H1 (cell line): ENCODE data around the gene ARMC9. TPM values are rescaled to one million over a fixed set of nuclear protein-coding genes. Genes with fewer than 3 reads are reported as not detected.

Source experiments
- CTCF ChIA-PET: fragments of 300-600 bp; sonication (Branson Sonifier 250); formaldehyde crosslinking; loops from one replicate; lab custom pipeline; 2021; ENCODE audit not compliant: partially characterized antibody; lab: Charles Lee
- POLR2A ChIA-PET: fragments of 300-600 bp; sonication (Branson Sonifier 250); formaldehyde crosslinking; loops from one replicate; lab custom pipeline; 2021; ENCODE audit warnings: inconsistent platforms; ENCODE audit not compliant: partially characterized antibody; lab: Charles Lee
- DNase-seq, 2 experiments: peaks; one replicate each; pipeline versions ENCODE4 v3.0.0 to v3.0.0-alpha.2; 2010 to 2022; ENCODE audit warnings: low spot score in 2 of 2, low read depth in 1 of 2, mixed read lengths in 1 of 2
- FAIRE-seq: peaks from 2 replicates; lab custom pipeline; 2011; peaks lifted over from hg19 to GRCh38; lab: Jason Lieb, UNC
- H2AFZ ChIP-seq: 2 replicates; pipeline ENCODE4 v1.8.1; 2012; ENCODE audit warnings: low read length, inconsistent platforms
- H2AK5ac ChIP-seq: 2 replicates; pipeline ENCODE4 v1.6.1; 2013; ENCODE audit warnings: low read depth, low read length
- H2BK120ac ChIP-seq: replicated peaks from 2 replicates; pipeline ENCODE3; 2013; ENCODE audit warnings: low read depth, low read length, inconsistent platforms
- H2BK12ac ChIP-seq: 2 replicates; pipeline ENCODE4 v1.6.1; 2013; ENCODE audit warnings: low read depth, low read length
- H2BK15ac ChIP-seq: 2 replicates; pipeline ENCODE4 v1.6.1; 2013; ENCODE audit warnings: low read length
- H2BK20ac ChIP-seq: 2 replicates; pipeline ENCODE4 v1.6.1; 2013; ENCODE audit warnings: low read length
- H2BK5ac ChIP-seq: 2 replicates; pipeline ENCODE4 v1.6.1; 2013; ENCODE audit warnings: low read depth, low read length
- H3K14ac ChIP-seq: 2 replicates; pipeline ENCODE4 v1.6.1; 2013; ENCODE audit warnings: inconsistent platforms; ENCODE audit not compliant: insufficient read length
- H3K18ac ChIP-seq: 2 replicates; pipeline ENCODE4 v1.6.1; 2013; ENCODE audit warnings: low read length; ENCODE audit errors: extremely low read depth
- H3K23ac ChIP-seq: 2 replicates; pipeline ENCODE4 v1.6.1; 2013; ENCODE audit warnings: inconsistent platforms; ENCODE audit not compliant: insufficient read length
- H3K23me2 ChIP-seq: 2 replicates; pipeline ENCODE4 v1.6.1; 2013; ENCODE audit warnings: low read depth, low read length
- H3K27ac ChIP-seq: 2 replicates; pipeline ENCODE4 v1.6.1; 2011; ENCODE audit warnings: low read depth, low read length, inconsistent platforms
- H3K27me3 ChIP-seq, 4 experiments: replicated peaks in 1 of 4; 1 replicate in 1 of 4; 2 replicates in 3 of 4; pipeline versions ENCODE4 v1.6.1 to v1.8.1; 2011 to 2013; ENCODE audit warnings: low read length in 3 of 4, mild to moderate bottlenecking in 3 of 4, inconsistent platforms in 2 of 4, mixed read lengths in 2 of 4, moderate library complexity in 1 of 4; ENCODE audit not compliant: control insufficient read depth in 3 of 4, insufficient read depth in 3 of 4; ENCODE audit errors: extremely low read depth in 1 of 4
- H3K36me3 ChIP-seq, 4 experiments: 2 replicates each; pipeline versions ENCODE4 v1.6.1 to v1.8.1; 2011 to 2013; ENCODE audit warnings: mild to moderate bottlenecking in 4 of 4, low read length in 3 of 4, moderate library complexity in 2 of 4, control low read depth in 1 of 4, inconsistent platforms in 1 of 4; ENCODE audit not compliant: insufficient read depth in 4 of 4, control insufficient read depth in 2 of 4
- H3K4ac ChIP-seq: replicated peaks from 2 replicates; pipeline ENCODE3; 2013; ENCODE audit warnings: low read length, low read depth, mixed read lengths, inconsistent platforms; ENCODE audit not compliant: insufficient read length
- H3K4me1 ChIP-seq, 4 experiments: replicated peaks in 1 of 4; 1 replicate in 1 of 4; 2 replicates in 3 of 4; pipeline versions ENCODE4 v1.6.1 to v1.8.1; 2011 to 2013; ENCODE audit warnings: low read length in 3 of 4, inconsistent platforms in 2 of 4, mixed read lengths in 1 of 4; ENCODE audit not compliant: insufficient read depth in 4 of 4, control insufficient read depth in 3 of 4
- H3K4me2 ChIP-seq, 2 experiments: 2 replicates each; pipeline versions ENCODE4 v1.6.1 to v1.8.1; 2011 to 2013; ENCODE audit warnings: low read depth in 2 of 2, low read length in 2 of 2, control low read depth in 1 of 2, inconsistent platforms in 1 of 2, mild to moderate bottlenecking in 1 of 2; ENCODE audit not compliant: insufficient read depth in 1 of 2
- H3K4me3 ChIP-seq, 4 experiments: fragments of 200-600, 300-600 bp in 1 of 4; sonication (generic), shearing (Covaris generic), sonication (Bioruptor Twin) in 1 of 4; 2 replicates each; pipeline versions ENCODE4 v1.5.1 to v1.8.1; 2011 to 2016; ENCODE audit warnings: low read length in 4 of 4, low read depth in 3 of 4, control low read depth in 2 of 4, inconsistent platforms in 2 of 4, mild to moderate bottlenecking in 2 of 4, mixed read lengths in 1 of 4, moderate library complexity in 1 of 4; ENCODE audit not compliant: insufficient read depth in 2 of 4; ENCODE audit errors: extremely low read depth in 1 of 4
- H3K56ac ChIP-seq: replicated peaks from 2 replicates; pipeline ENCODE3; 2013; ENCODE audit warnings: low read depth, mild to moderate bottlenecking, mixed read lengths, low read length, inconsistent platforms; ENCODE audit not compliant: insufficient read length
- H3K79me1 ChIP-seq: 2 replicates; pipeline ENCODE4 v1.6.1; 2013; ENCODE audit warnings: low read depth, low read length, control low read depth
- H3K79me2 ChIP-seq, 2 experiments: 2 replicates each; pipeline versions ENCODE4 v1.6.1 to v1.8.1; 2012 to 2013; ENCODE audit warnings: low read length in 2 of 2, mild to moderate bottlenecking in 2 of 2, inconsistent platforms in 1 of 2; ENCODE audit not compliant: insufficient read depth in 2 of 2, control insufficient read depth in 1 of 2
- H3K9ac ChIP-seq, 4 experiments: replicated peaks in 1 of 4; 1 replicate in 1 of 4; 2 replicates in 3 of 4; pipeline versions ENCODE4 v1.6.1 to v1.8.1; 2011 to 2013; ENCODE audit warnings: low read depth in 3 of 4, low read length in 3 of 4, control low read depth in 2 of 4, mild to moderate bottlenecking in 2 of 4, moderate library complexity in 2 of 4, inconsistent platforms in 1 of 4; ENCODE audit errors: extremely low read depth in 1 of 4
- H3K9me3 ChIP-seq, 2 experiments: 2 replicates each; pipeline versions ENCODE4 v1.6.1 to v1.8.1; 2012 to 2013; ENCODE audit warnings: mild to moderate bottlenecking in 2 of 2, moderate library complexity in 2 of 2, control low read depth in 1 of 2, inconsistent platforms in 1 of 2, low read depth in 1 of 2, low read length in 1 of 2, mixed read lengths in 1 of 2; ENCODE audit not compliant: insufficient read depth in 2 of 2
- H4K20me1 ChIP-seq, 2 experiments: replicated peaks in 1 of 2; 2 replicates each; pipeline versions ENCODE3 to v1.8.1; 2011 to 2013; ENCODE audit warnings: inconsistent platforms in 2 of 2, low read length in 2 of 2, mild to moderate bottlenecking in 1 of 2; ENCODE audit not compliant: insufficient read depth in 2 of 2, control insufficient read depth in 1 of 2
- H4K5ac ChIP-seq: 2 replicates; pipeline ENCODE4 v1.6.1; 2013; ENCODE audit warnings: low read length, low read depth, mixed read lengths, inconsistent platforms; ENCODE audit not compliant: insufficient read length
- H4K8ac ChIP-seq: 2 replicates; pipeline ENCODE4 v1.8.0; 2013; ENCODE audit warnings: mild to moderate bottlenecking, moderate library complexity, low read length, inconsistent platforms; ENCODE audit not compliant: insufficient read depth; ENCODE audit errors: extremely low read depth
- H4K91ac ChIP-seq: replicated peaks from 2 replicates; pipeline ENCODE3; 2013; ENCODE audit warnings: low read length, mixed read lengths, inconsistent platforms; ENCODE audit not compliant: insufficient read length
- ASH2L ChIP-seq: fragments of 200-600, 300-600 bp; sonication (generic); IDR thresholded peaks from one replicate; pipeline ENCODE4 v1.7.1; 2017; ENCODE audit warnings: low read length
- BCL11A ChIP-seq, 2 experiments: IDR thresholded peaks; one replicate each; pipeline ENCODE4 v1.6.1; 2011; ENCODE audit warnings: low read depth in 2 of 2, low read length in 2 of 2, mild to moderate bottlenecking in 2 of 2
- CBX8 ChIP-seq: fragments of 300-800, 300-1000 bp; sonication (generic); IDR thresholded peaks from 2 replicates; pipeline ENCODE4 v1.7.1; 2016; ENCODE audit warnings: low read depth, low read length, borderline replicate concordance
- HDAC6 ChIP-seq: IDR thresholded peaks from one replicate; pipeline ENCODE4 v1.7.1; 2012; ENCODE audit warnings: low read depth, mild to moderate bottlenecking, inconsistent platforms, low read length, moderate library complexity
- KDM5A ChIP-seq: fragments of 200-600 bp; IDR thresholded peaks from 2 replicates; pipeline ENCODE4 v1.7.1; 2012; ENCODE audit warnings: mild to moderate bottlenecking, low read length, inconsistent platforms, mixed read lengths
- NANOG ChIP-seq: IDR thresholded peaks from 2 replicates; pipeline ENCODE4 v1.6.1; 2011; ENCODE audit warnings: low read length, low read depth, mild to moderate bottlenecking, inconsistent platforms; ENCODE audit not compliant: insufficient read depth, poor library complexity, severe bottlenecking
- RFX5 ChIP-seq: IDR thresholded peaks from 2 replicates; pipeline ENCODE4 v1.6.1; 2011; ENCODE audit warnings: low read depth, low read length, improper control_type of control experiment, borderline replicate concordance
- RNF2 ChIP-seq: fragments of 200-900, 300-1000 bp; sonication (generic); IDR thresholded peaks from 2 replicates; pipeline ENCODE4 v1.7.1; 2016; ENCODE audit warnings: borderline replicate concordance, low read depth, mild to moderate bottlenecking, antibody characterized with exemption, low read length; ENCODE audit not compliant: poor library complexity, severe bottlenecking; ENCODE audit errors: missing control alignments
- SP2 ChIP-seq: IDR thresholded peaks from 2 replicates; pipeline ENCODE4 v1.6.1; 2012; ENCODE audit warnings: mild to moderate bottlenecking, low read length, inconsistent platforms
- WGBS, 2 experiments: shearing (Covaris generic) in 1 of 2; methylation state at CpG; one replicate each; pipeline versions ENCODE4 v1.1.6 to v1.1.7; 2013 to 2015; ENCODE audit warnings: low lambda C conversion rate in 2 of 2, mixed read lengths in 2 of 2, inconsistent platforms in 1 of 2, low coverage in 1 of 2, missing lambda C conversion rate in 1 of 2; ENCODE audit not compliant: insufficient replicate concordance in 2 of 2, insufficient coverage in 1 of 2, insufficient read length in 1 of 2; ENCODE audit errors: extremely low coverage in 1 of 2, missing lambda C conversion rate in 1 of 2; 5-methylcytosine and 5-hydroxymethylcytosine counted together
- polyA plus RNA-seq, 7 experiments: library from polyadenylated mRNA; depleted of rRNA in 3 of 7; stranded (reverse) in 5 of 7; unstranded in 2 of 7; fragments of >200 nt in 5 of 7; fragments of 200-250 nt in 2 of 7; gene quantifications; 1 replicate in 5 of 7; 2 replicates in 1 of 7; 4 replicates in 1 of 7; pipeline versions ENCODE4 v1.2.1 to v1.2.3, GENCODE V29; 2011 to 2013; ENCODE audit warnings: missing spikeins in 2 of 7, mixed read lengths in 2 of 7
- total RNA-seq: library from RNA; stranded (reverse); fragmentation: NEBNext Ultra II Directional; extraction: Animal tissue kit (Norgen Biotek cat#: 25700); gene quantifications from 2 replicates; pipeline ENCODE4 v1.2.1, GENCODE V29; 2021
- TF ChIP-seq, protein P1 (sequence below): IDR thresholded peaks from 2 replicates; pipeline ENCODE4 v1.6.1; 2012; ENCODE audit warnings: low read length, inconsistent platforms

ARMC9 gene
- total and polyA plus RNA-seq, 2 of the 8 experiments (the other 6 are each of a cell fraction or from before 2014, with no cell fraction given) = 23.2 to 36.1 TPM

DNA sequence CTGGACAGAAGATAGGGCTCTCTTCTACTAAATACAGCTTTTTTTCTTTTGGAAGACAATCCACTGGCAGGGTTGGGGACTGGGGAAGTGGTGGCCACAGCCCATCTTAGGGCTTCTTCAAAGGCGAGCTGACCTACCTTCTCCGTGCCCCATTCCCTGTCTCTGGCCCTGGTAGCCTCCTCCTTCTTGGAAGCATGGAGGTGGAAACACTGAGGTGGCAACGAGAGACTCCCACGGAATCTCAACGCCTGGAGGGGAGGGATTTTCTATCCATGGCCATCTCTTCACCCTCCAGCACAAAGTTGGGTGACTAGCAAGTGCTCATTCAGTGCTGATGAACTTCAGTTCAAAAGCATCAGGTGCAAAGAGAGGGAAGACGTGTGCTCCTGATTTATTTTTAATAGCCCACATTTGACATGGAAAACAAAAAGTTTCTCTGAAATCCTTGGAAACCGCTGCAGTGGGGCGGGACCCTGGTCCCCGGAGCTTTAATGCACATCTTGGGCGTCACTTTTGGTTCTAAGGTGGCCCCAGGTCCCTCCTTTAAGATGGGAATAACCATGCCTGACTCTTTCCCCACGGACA lies 633 bp upstream of the ARMC9 start:
- Histone ChIP-seq H3K79me2 (peaks cover 0 to 8% of the 10 kb centered on the region in 2 experiments; a peak in 2 of 4 replicates), H2BK5ac (peak overlapping the region; percentile 94; the same call in 1 of the 2 replicates), H2AK5ac (no peak overlapping the region), H2BK20ac (no peak overlapping the region), H4K91ac (peak overlapping the region; percentile 63), H3K9me3 (peaks cover 2 to 3% of the 10 kb centered on the region in 2 experiments; a peak in 1 of 4 replicates), H3K4me2 (peak overlapping the region; percentile 88 to 89), H3K36me3 (peaks cover 0 to 4% (median 0%) of the 10 kb centered on the region in 4 experiments; a peak in 2 of 8 replicates), H3K23ac (no peak overlapping the region), H3K4me3 (peak overlapping the region; percentile 79 to 91 (median 88)), H3K9ac (peak overlapping the region in 3 of 4 experiments; percentile 68 to 90 (median 77); a peak in 6 of 7 replicates), H2BK120ac (no peak overlapping the region), H2BK12ac (no peak overlapping the region), H3K79me1 (peaks cover 7% of the 10 kb centered on the region; the same call in 1 of the 2 replicates), H3K23me2 (peaks cover 5% of the 10 kb centered on the region), H3K27ac (peak overlapping the region; percentile 62; the same call in 1 of the 2 replicates), H4K20me1 (no peaks in the 10 kb centered on the region), H3K56ac (no peak overlapping the region), H3K4me1 (peaks cover 0 to 5% (median 2%) of the 10 kb centered on the region in 4 experiments; a peak in 3 of 7 replicates), H2AFZ (peak overlapping the region; percentile 92), H3K27me3 (no peaks in the 10 kb centered on the region), H3K4ac (no peak overlapping the region), H2BK15ac (peak overlapping the region; percentile 81; the same call in 1 of the 2 replicates), H4K8ac (peak overlapping the region; percentile 66), H3K18ac (peak overlapping the region; percentile 97; the same call in 1 of the 2 replicates), H4K5ac (peak overlapping the region; percentile 79), H3K14ac (no peak overlapping the region)
- POLR2A ChIA-PET = interaction anchor here (0.7 kb wide), 1 partner anchor 256 kb away, joined by 3 read pairs; no protein-coding TSS in a partner anchor
- WGBS, 2 experiments = 48% methylated on average over 11 of the region's 11 CpGs; no CpG with 5 or more reads in 1 of the 2 experiments
- FAIRE-seq (no peak), DNase-seq (no peak)
- CTCF ChIA-PET = interaction anchor here (0.8 to 1.6 kb wide), 4 partner anchors 14 to 93 kb away, joined by 3 to 4 read pairs (median 3); no protein-coding TSS in a partner anchor
- TF ChIP-seq CBX8 (no peak), HDAC6 (no peak), RNF2 (no peak), NANOG (no peak), SP2 (no peak), ASH2L (no peak), BCL11A (IDR thresholded peaks at IDR 0.05; ENCODE audit: low read depth in 2 of 2, low read length in 2 of 2) (no peak), RFX5 (no peak), KDM5A (no peak)
- TF ChIP-seq, protein P1, sequence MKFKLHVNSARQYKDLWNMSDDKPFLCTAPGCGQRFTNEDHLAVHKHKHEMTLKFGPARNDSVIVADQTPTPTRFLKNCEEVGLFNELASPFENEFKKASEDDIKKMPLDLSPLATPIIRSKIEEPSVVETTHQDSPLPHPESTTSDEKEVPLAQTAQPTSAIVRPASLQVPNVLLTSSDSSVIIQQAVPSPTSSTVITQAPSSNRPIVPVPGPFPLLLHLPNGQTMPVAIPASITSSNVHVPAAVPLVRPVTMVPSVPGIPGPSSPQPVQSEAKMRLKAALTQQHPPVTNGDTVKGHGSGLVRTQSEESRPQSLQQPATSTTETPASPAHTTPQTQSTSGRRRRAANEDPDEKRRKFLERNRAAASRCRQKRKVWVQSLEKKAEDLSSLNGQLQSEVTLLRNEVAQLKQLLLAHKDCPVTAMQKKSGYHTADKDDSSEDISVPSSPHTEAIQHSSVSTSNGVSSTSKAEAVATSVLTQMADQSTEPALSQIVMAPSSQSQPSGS = no peak
